Loucy (cell line): ENCODE results near the gene MAVS.

Experiments
- EZH2phosphoT487 ChIP-seq: fragments of 200-600 bp; IDR thresholded peaks from 2 replicates; pipeline ENCODE4 v1.6.1; 2018; ENCODE audit warnings: antibody characterized with exemption, mild to moderate bottlenecking, moderate library complexity, borderline replicate concordance
- TF ChIP-seq, protein P1 (sequence below): fragments of 200-600 bp; sonication (generic); conservative IDR thresholded peaks from 2 replicates; pipeline ENCODE4 v1.5.1; 2014; ENCODE audit warnings: mild to moderate bottlenecking, antibody characterized with exemption, low read length

DNA sequence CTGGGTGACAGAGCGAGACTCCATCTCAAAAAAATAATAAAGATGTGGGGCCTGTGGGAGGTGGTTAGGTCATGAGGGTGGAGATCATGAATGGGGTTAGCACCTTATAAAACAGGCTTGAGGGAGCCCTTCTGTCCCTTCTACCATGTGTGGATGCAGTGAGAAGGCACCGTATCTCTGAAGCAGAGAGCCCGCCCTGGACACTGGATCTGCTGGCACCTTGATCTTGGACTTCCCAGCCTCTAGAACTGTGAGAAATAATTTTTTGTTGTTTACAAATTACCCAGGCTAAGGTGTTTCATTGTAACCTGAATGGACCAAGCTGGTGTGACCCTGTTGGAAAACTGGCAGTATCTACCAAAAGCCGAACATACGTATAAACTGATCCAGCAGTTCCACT lies 26.9 kb downstream of the MAVS start:
- TF ChIP-seq, protein P1, sequence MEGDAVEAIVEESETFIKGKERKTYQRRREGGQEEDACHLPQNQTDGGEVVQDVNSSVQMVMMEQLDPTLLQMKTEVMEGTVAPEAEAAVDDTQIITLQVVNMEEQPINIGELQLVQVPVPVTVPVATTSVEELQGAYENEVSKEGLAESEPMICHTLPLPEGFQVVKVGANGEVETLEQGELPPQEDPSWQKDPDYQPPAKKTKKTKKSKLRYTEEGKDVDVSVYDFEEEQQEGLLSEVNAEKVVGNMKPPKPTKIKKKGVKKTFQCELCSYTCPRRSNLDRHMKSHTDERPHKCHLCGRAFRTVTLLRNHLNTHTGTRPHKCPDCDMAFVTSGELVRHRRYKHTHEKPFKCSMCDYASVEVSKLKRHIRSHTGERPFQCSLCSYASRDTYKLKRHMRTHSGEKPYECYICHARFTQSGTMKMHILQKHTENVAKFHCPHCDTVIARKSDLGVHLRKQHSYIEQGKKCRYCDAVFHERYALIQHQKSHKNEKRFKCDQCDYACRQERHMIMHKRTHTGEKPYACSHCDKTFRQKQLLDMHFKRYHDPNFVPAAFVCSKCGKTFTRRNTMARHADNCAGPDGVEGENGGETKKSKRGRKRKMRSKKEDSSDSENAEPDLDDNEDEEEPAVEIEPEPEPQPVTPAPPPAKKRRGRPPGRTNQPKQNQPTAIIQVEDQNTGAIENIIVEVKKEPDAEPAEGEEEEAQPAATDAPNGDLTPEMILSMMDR: no peak
- TF ChIP-seq EZH2phosphoT487: no peak
